Measurements from ENCODE around the gene FBH1. TPM values are rescaled to one million over a fixed set of nuclear protein-coding genes. Genes with fewer than 3 reads are reported as not detected.

FBH1 gene
- total RNA-seq (10 to 100 TPM; 54.6 to 80.3 (median 78.3) TPM), polyA plus RNA-seq (10 to 100 TPM; 46.4 to 64.1 TPM)
- long read RNA-seq, donor 1, transcript FBH1-201 (21 exons, 3,560 nt) = major isoform, 7 of 50 reads
- long read RNA-seq, donor 1, partial matches to known transcripts = 32 of 50 reads
- long read RNA-seq, donor 1, other reads (novel, unspliced or antisense) = 10 of 50 reads
- long read RNA-seq, donor 2, transcript FBH1-201 (21 exons, 3,560 nt) = major isoform, 8 of 55 reads
- long read RNA-seq, donor 2, partial matches to known transcripts = 47 of 55 reads
- long read RNA-seq, donor 2, other reads (novel, unspliced or antisense) = 0 of 55 reads
- long read RNA-seq, donor 3, transcript FBH1-201 (21 exons, 3,560 nt) = major isoform, 91 of 179 reads
- long read RNA-seq, donor 3, partial matches to known transcripts = 36 of 179 reads
- long read RNA-seq, donor 3, other reads (novel, unspliced or antisense) = 50 of 179 reads

GRCh38 chr10:5889624-5890451 lies at the start of gene FBH1, which contains the start of gene ANKRD16:
Gene FBH1 (plus strand): TSS chr10:5890243. CDS start chr10:5890346, 103 bp downstream.
Gene ANKRD16 (minus strand): TSS chr10:5889893. CDS start chr10:5889354, 539 bp downstream.
- intact Hi-C loops (cut with DNase I) = loop anchor here in 2 of 4 donors (5.0 to 10.0 kb wide), 2 partner anchors 55 to 78 kb away; partner anchors contain the start of gene GDI2 (in 1 of the 2)
- Histone ChIP-seq H3K9me3 (no peaks in the 10 kb centered on the region), H3K4me3 (peak within 1 kb of the TSS; percentile 85), H3K27me3 (no peaks in the 10 kb centered on the region), H3K36me3 (no peaks in the 10 kb centered on the region), H3K4me1 (ENCODE audit: insufficient read depth) (peaks cover 14% of the 10 kb centered on the region), H3K27ac (peak within 1 kb of the TSS; percentile 68 to 73)
- TF ChIP-seq EP300 (IDR thresholded peaks at IDR 0.05) (peak; percentile 37), POLR2A (IDR thresholded peaks at IDR 0.05) (peak; percentile 54)
- TF ChIP-seq, protein P1, sequence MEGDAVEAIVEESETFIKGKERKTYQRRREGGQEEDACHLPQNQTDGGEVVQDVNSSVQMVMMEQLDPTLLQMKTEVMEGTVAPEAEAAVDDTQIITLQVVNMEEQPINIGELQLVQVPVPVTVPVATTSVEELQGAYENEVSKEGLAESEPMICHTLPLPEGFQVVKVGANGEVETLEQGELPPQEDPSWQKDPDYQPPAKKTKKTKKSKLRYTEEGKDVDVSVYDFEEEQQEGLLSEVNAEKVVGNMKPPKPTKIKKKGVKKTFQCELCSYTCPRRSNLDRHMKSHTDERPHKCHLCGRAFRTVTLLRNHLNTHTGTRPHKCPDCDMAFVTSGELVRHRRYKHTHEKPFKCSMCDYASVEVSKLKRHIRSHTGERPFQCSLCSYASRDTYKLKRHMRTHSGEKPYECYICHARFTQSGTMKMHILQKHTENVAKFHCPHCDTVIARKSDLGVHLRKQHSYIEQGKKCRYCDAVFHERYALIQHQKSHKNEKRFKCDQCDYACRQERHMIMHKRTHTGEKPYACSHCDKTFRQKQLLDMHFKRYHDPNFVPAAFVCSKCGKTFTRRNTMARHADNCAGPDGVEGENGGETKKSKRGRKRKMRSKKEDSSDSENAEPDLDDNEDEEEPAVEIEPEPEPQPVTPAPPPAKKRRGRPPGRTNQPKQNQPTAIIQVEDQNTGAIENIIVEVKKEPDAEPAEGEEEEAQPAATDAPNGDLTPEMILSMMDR (IDR thresholded peaks at IDR 0.05) = no peak
- 0 to 1% (median 1%) methylated on average over 45 to 109 of the region's 109 CpGs for WGBS, 3 donors
- DNase-seq = peak; percentile 99 to 100 (median 99)

GRCh38 chr10:5840314-5841307 lies 49.4 kb upstream of the FBH1 start:
- H3K27ac ChIP-seq = no peak overlapping the region
- DNase-seq = peak in 2 of 5 donors; percentile 12 to 46

DNA sequence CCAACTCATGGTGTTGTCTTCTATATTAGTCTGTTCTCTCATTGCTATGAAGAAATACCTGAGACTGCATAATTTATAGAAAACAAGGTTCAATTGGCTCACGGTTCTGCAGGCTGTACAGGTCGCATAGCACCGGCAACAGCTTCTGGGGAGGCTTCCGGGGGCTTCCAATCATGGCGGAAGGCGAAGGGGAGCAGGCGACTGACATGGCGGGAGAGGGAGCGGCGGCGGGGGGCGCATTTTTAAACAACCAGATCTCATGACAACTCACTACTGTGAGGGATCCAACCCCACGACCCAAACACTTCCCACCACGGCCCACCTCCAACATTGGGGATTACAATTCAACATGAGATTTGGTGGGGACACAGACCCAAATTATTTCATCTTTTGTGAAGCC lies 48.1 kb upstream of the FBH1 start:
- Histone ChIP-seq H3K36me3 (no peaks in the 10 kb centered on the region), H3K4me1 (ENCODE audit: insufficient read depth) (no peaks in the 10 kb centered on the region), H3K27ac (no peak overlapping the region), H3K9me3 (no peaks in the 10 kb centered on the region), H3K27me3 (no peaks in the 10 kb centered on the region), H3K4me3 (no peak overlapping the region)
- WGBS, 3 donors = 93 to 94% (median 93%) methylated on average over 14 of the region's 14 CpGs
- TF ChIP-seq, protein P1 (IDR thresholded peaks at IDR 0.05) = no peak
- no peak for TF ChIP-seq POLR2A (IDR thresholded peaks at IDR 0.05)
- no peak for TF ChIP-seq EP300 (IDR thresholded peaks at IDR 0.05)
- intact Hi-C loops (cut with DNase I) = no loop called here
- no peak for DNase-seq

More at GRCh38 chr10:5840314-5841307, 49.4 kb upstream of the FBH1 start:
- no peaks in the 10 kb centered on the region for H3K9me3 ChIP-seq
- intact Hi-C loops (cut with DNase I) = no loop called here
- H3K4me1 ChIP-seq (ENCODE audit: insufficient read depth) = no peaks in the 10 kb centered on the region
- TF ChIP-seq, protein P1 (IDR thresholded peaks at IDR 0.05) = no peak
- no peak for TF ChIP-seq EP300 (IDR thresholded peaks at IDR 0.05)
- no peak for TF ChIP-seq POLR2A (IDR thresholded peaks at IDR 0.05)
- H3K4me3 ChIP-seq = no peak overlapping the region
- H3K27me3 ChIP-seq = no peaks in the 10 kb centered on the region
- 48 to 53% (median 51%) methylated on average over 40 of the region's 40 CpGs for WGBS, 3 donors
- no peaks in the 10 kb centered on the region for H3K36me3 ChIP-seq
